Smooth muscle cell (in vitro differentiated cells): Measurements from ENCODE around the gene PARP6. TPM values are rescaled to one million over a fixed set of nuclear protein-coding genes. Genes with fewer than 3 reads are reported as not detected.

ENCODE experiments used
- DNase-seq: peaks from one replicate; lab custom pipeline; 2025; ENCODE audit not compliant: unreplicated experiment; lab: John Stamatoyannopoulos, UW
- H2AFZ ChIP-seq: fragments of 200-600 bp; sonication (generic); 2 replicates; pipeline ENCODE4 v1.6.0; 2016; ENCODE audit warnings: antibody characterized with exemption, low read depth, mild to moderate bottlenecking
- H3F3A ChIP-seq: fragments of 200-600 bp; sonication (generic); 2 replicates; pipeline ENCODE4 v1.6.0; 2017; ENCODE audit warnings: antibody characterized with exemption, low read depth
- H3K27ac ChIP-seq: fragments of 200-600 bp; sonication (generic); 2 replicates; pipeline ENCODE4 v1.5.1; 2016; ENCODE audit warnings: low read depth, mild to moderate bottlenecking
- H3K27me3 ChIP-seq: fragments of 200-600 bp; sonication (generic); 2 replicates; pipeline ENCODE4 v1.6.1; 2016; ENCODE audit warnings: low read depth, mild to moderate bottlenecking
- H3K36me3 ChIP-seq: fragments of 200-600 bp; sonication (generic); 2 replicates; pipeline ENCODE4 v1.5.1; 2016; ENCODE audit warnings: low read depth
- H3K4me1 ChIP-seq: fragments of 200-600 bp; sonication (generic); 2 replicates; pipeline ENCODE4 v1.5.1; 2016; ENCODE audit warnings: low read depth
- H3K4me2 ChIP-seq: fragments of 200-600 bp; sonication (generic); 2 replicates; pipeline ENCODE4 v1.6.0; 2016; ENCODE audit warnings: mild to moderate bottlenecking
- H3K4me3 ChIP-seq: fragments of 200-600 bp; sonication (generic); 2 replicates; pipeline ENCODE4 v1.5.1; 2016; ENCODE audit warnings: mild to moderate bottlenecking
- H3K79me2 ChIP-seq: fragments of 200-600 bp; sonication (generic); 2 replicates; pipeline ENCODE4 v1.6.0; 2016; ENCODE audit warnings: low read depth, mild to moderate bottlenecking
- H3K9ac ChIP-seq: fragments of 200-600 bp; sonication (generic); 2 replicates; pipeline ENCODE4 v1.6.0; 2016; ENCODE audit warnings: low read depth
- H3K9me3 ChIP-seq: fragments of 200-600 bp; sonication (generic); replicated peaks from 2 replicates; pipeline ENCODE4 v1.5.1; 2016; ENCODE audit warnings: low read depth
- H4K20me1 ChIP-seq: fragments of 200-600 bp; sonication (generic); 2 replicates; pipeline ENCODE4 v1.6.0; 2016; ENCODE audit warnings: low read depth
- WGBS: methylation state at CpG from one replicate; pipeline ENCODE4 v1.1.7; 2016; ENCODE audit warnings: low lambda C conversion rate; 5-methylcytosine and 5-hydroxymethylcytosine counted together
- polyA plus RNA-seq: library from polyadenylated mRNA; unstranded; fragments of >200 nt; fragmentation: Nextera tagmentation; extraction: Ambion mirVana; gene quantifications from 2 replicates; pipeline ENCODE4 v1.2.1, GENCODE V29; 2016
- total RNA-seq: library from RNA; depleted of rRNA; stranded (reverse); fragments of >200 nt; gene quantifications from 2 replicates; pipeline ENCODE4 v1.2.3, GENCODE V29; 2014
- TF ChIP-seq, protein P1 (sequence below): fragments of 200-600 bp; sonication (generic); IDR thresholded peaks from 2 replicates; pipeline ENCODE4 v1.5.1; 2017; ENCODE audit warnings: borderline replicate concordance, mild to moderate bottlenecking, antibody characterized with exemption; ENCODE audit not compliant: insufficient read depth, poor library complexity, severe bottlenecking

PARP6 gene
- total and polyA plus RNA-seq, 2 experiments from 2014 or later, result 29.2 to 40.3 TPM

DNA sequence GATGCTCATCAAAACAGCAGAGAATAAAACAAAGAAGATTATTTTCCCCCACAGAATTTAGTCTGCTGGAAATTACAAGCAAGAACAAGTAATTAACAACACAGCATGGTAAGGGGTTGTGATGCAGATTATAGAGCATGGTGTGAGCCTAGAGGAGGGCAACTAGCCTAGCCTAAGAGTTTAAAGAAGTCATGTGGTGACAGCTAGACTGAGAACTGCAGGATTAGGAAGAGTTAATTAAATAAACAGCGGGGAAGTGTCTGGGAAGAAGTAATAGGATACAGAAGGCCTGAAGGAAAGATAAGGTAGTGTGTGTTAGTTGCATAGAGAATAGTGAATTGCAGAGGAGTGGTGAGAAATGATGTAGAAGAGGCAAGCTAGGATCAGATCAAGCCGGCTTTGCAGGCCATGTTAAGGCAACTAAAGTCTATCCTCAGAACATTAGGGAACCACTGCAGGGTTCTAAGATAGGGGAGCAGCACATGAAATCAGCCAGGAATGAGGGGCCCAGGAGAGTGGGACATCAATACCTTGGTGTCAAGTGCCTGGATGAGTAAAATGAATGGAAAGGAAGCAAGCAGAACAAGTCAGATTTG lies 29.5 kb downstream of the PARP6 start:
- TF ChIP-seq, protein P1, sequence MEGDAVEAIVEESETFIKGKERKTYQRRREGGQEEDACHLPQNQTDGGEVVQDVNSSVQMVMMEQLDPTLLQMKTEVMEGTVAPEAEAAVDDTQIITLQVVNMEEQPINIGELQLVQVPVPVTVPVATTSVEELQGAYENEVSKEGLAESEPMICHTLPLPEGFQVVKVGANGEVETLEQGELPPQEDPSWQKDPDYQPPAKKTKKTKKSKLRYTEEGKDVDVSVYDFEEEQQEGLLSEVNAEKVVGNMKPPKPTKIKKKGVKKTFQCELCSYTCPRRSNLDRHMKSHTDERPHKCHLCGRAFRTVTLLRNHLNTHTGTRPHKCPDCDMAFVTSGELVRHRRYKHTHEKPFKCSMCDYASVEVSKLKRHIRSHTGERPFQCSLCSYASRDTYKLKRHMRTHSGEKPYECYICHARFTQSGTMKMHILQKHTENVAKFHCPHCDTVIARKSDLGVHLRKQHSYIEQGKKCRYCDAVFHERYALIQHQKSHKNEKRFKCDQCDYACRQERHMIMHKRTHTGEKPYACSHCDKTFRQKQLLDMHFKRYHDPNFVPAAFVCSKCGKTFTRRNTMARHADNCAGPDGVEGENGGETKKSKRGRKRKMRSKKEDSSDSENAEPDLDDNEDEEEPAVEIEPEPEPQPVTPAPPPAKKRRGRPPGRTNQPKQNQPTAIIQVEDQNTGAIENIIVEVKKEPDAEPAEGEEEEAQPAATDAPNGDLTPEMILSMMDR, result no peak
- no peak for DNase-seq
- H3K4me2 ChIP-seq, result no peak overlapping the region
- H2AFZ ChIP-seq, result no peak overlapping the region
- no peak overlapping the region for H3K27ac ChIP-seq
- no peaks in the 10 kb centered on the region for H3K79me2 ChIP-seq
- no peaks in the 10 kb centered on the region for H3K27me3 ChIP-seq
- H3K9ac ChIP-seq, result no peak overlapping the region
- H3K9me3 ChIP-seq, result no peaks in the 10 kb centered on the region
- 40% methylated on average over 2 of the region's 2 CpGs for WGBS
- no peaks in the 10 kb centered on the region for H3F3A ChIP-seq
- peaks cover 17% of the 10 kb centered on the region for H3K4me1 ChIP-seq
- H3K36me3 ChIP-seq, result no peaks in the 10 kb centered on the region
- no peak overlapping the region for H3K4me3 ChIP-seq
- no peaks in the 10 kb centered on the region for H4K20me1 ChIP-seq

DNA sequence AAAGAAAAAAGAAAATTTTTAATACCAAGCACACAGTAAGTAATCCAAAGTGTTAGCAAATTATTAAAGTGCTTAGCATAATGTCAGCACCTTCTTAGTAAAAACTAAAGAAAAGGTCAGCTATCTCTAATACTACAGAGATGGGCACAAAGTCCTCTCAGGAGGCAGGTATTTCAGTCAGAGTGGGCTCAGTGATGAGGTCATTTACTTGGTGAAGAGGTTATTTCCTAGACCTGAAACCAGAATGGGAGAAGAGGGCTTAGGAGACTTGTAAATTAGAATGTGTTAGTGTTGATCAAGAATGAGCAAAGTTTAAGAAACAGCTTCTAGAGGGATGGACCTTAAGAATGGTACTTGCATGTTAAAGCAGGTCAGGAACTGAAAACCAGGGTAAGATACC lies 32.7 kb downstream of the PARP6 start:
- Histone ChIP-seq H3K36me3 (no peaks in the 10 kb centered on the region), H3K4me2 (no peak overlapping the region), H3K9ac (no peak overlapping the region), H3K27me3 (no peaks in the 10 kb centered on the region), H3K4me3 (no peak overlapping the region), H4K20me1 (no peaks in the 10 kb centered on the region), H3F3A (peaks cover 8% of the 10 kb centered on the region), H3K9me3 (no peaks in the 10 kb centered on the region), H2AFZ (no peak overlapping the region), H3K4me1 (peaks cover 20% of the 10 kb centered on the region), H3K79me2 (peaks cover 5% of the 10 kb centered on the region), H3K27ac (no peak overlapping the region)
- no peak for DNase-seq
- TF ChIP-seq, protein P1, result no peak

GRCh38 chr15:72238586-72238985 lies 33.8 kb downstream of the PARP6 start:
- Histone ChIP-seq H2AFZ (no peak overlapping the region), H3F3A (peaks cover 8% of the 10 kb centered on the region), H3K27me3 (no peaks in the 10 kb centered on the region), H3K9me3 (no peaks in the 10 kb centered on the region), H3K4me3 (no peak overlapping the region), H3K36me3 (no peaks in the 10 kb centered on the region), H3K79me2 (peaks cover 5% of the 10 kb centered on the region), H3K9ac (no peak overlapping the region), H3K4me1 (peaks cover 18% of the 10 kb centered on the region), H4K20me1 (no peaks in the 10 kb centered on the region), H3K27ac (peak overlapping the region; percentile 96), H3K4me2 (no peak overlapping the region)
- WGBS, result 97% methylated on average over 3 of the region's 3 CpGs
- no peak for DNase-seq
- TF ChIP-seq, protein P1, result no peak

DNA sequence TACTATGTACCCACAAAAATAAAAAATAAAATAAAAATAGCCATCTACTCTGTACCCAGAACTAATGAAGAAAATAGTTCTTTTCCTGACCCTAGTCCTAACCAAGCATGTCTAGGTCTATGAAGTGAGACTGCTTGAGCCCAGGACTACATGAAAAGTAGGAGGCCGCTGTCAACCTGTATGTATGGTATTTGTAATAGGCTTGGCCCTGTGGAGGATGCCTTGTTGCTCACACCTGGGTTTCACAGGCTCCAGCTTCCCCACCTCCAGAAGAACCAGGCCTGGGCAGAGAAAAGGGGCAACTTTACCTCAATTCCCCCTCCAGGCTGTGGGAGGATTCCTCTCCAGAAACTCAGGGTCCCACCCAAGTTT lies 34.5 kb downstream of the PARP6 start:
- Histone ChIP-seq H3F3A (peaks cover 8% of the 10 kb centered on the region), H3K9ac (peak overlapping the region; percentile 58), H3K4me3 (no peak overlapping the region), H3K4me2 (peak overlapping the region; percentile 58), H3K27ac (peak overlapping the region; percentile 96), H3K9me3 (no peaks in the 10 kb centered on the region), H3K4me1 (peaks cover 12% of the 10 kb centered on the region), H3K36me3 (no peaks in the 10 kb centered on the region), H2AFZ (no peak overlapping the region), H3K79me2 (peaks cover 5% of the 10 kb centered on the region), H3K27me3 (no peaks in the 10 kb centered on the region), H4K20me1 (no peaks in the 10 kb centered on the region)
- TF ChIP-seq, protein P1, result no peak
- DNase-seq, result no peak
- 87% methylated on average over 1 of the region's 1 CpG for WGBS
